DMS153 (cell line): ENCODE data around the gene MYMK.

ENCODE experiments used
- DNase-seq: peaks from one replicate; lab custom pipeline; 2025; lab: John Stamatoyannopoulos, UW

MYMK gene

GRCh38 chr9:133557581-133557980 is 32.8 kb upstream of the MYMK start:
- no peak for DNase-seq

GRCh38 chr9:133556354-133556753 is 31.6 kb upstream of the MYMK start:
- no peak for DNase-seq

- DNase-seq: no peak
Observed at GRCh38 chr9:133554729-133555128, 30.0 kb upstream of the MYMK start.

- no peak for DNase-seq
Observed at GRCh38 chr9:133553973-133554713, 29.4 kb upstream of the MYMK start.

GRCh38 chr9:133553123-133553522 is 28.4 kb upstream of the MYMK start:
- no peak for DNase-seq

GRCh38 chr9:133552236-133552635 is 27.5 kb upstream of the MYMK start:
- DNase-seq: no peak

- DNase-seq: no peak
Observed at GRCh38 chr9:133551446-133551845, 26.7 kb upstream of the MYMK start.

- DNase-seq: no peak
Observed at GRCh38 chr9:133547116-133547515, 22.4 kb upstream of the MYMK start.

- DNase-seq: no peak
Observed at GRCh38 chr9:133546287-133546680, 21.5 kb upstream of the MYMK start.

GRCh38 chr9:133545494-133546286 is 20.9 kb upstream of the MYMK start:
- DNase-seq: no peak

GRCh38 chr9:133543772-133544467 is 19.2 kb upstream of the MYMK start:
- DNase-seq: no peak

- no peak for DNase-seq
Observed at GRCh38 chr9:133542002-133542401, 17.2 kb upstream of the MYMK start.

GRCh38 chr9:133540698-133541025 is 15.9 kb upstream of the MYMK start:
- DNase-seq: no peak

- DNase-seq: no peak
Observed at GRCh38 chr9:133539991-133540697, 15.4 kb upstream of the MYMK start.

- no peak for DNase-seq
Observed at GRCh38 chr9:133538851-133539833, 14.4 kb upstream of the MYMK start.

- no peak for DNase-seq
Observed at GRCh38 chr9:133538176-133538575, 13.4 kb upstream of the MYMK start.

GRCh38 chr9:133537257-133537656 is 12.5 kb upstream of the MYMK start:
- no peak for DNase-seq

- no peak for DNase-seq
Observed at GRCh38 chr9:133536536-133536935, 11.8 kb upstream of the MYMK start.

- DNase-seq: no peak
Observed at GRCh38 chr9:133536080-133536479, 11.3 kb upstream of the MYMK start.

- no peak for DNase-seq
Observed at GRCh38 chr9:133535306-133535877, 10.6 kb upstream of the MYMK start.
